ENCODE data around the gene LETM1. TPM values are rescaled to one million over a fixed set of nuclear protein-coding genes. Genes with fewer than 3 reads are reported as not detected.

Gene LETM1
- total RNA-seq, 1 experiment from 2014 or later, result 106 TPM

GRCh38 chr4:1795299-1796195, 60.4 kb downstream of the LETM1 start:
- peak; percentile 70 for DNase-seq (ENCODE audit: low spot score)

- no peak for DNase-seq (ENCODE audit: low spot score)
These were observed 61.1 kb downstream of the LETM1 start for GRCh38 chr4:1794809-1795298.

- DNase-seq (ENCODE audit: low spot score), result peak; percentile 27
These were observed 61.8 kb downstream of the LETM1 start for GRCh38 chr4:1793940-1794808.

GRCh38 chr4:1793496-1793840, 62.5 kb downstream of the LETM1 start:
- DNase-seq (ENCODE audit: low spot score), result no peak

GRCh38 chr4:1792832-1793495, 63.0 kb downstream of the LETM1 start, which contains the start of gene FGFR3:
TSS of gene FGFR3 (plus strand) at chr4:1793293. CDS start at chr4:1793935, 642 bp downstream.
- DNase-seq (ENCODE audit: low spot score), result peak; percentile 63

- DNase-seq (ENCODE audit: low spot score), result no peak
These were observed 63.7 kb downstream of the LETM1 start for GRCh38 chr4:1792158-1792831.

GRCh38 chr4:1790005-1790404, 66.0 kb downstream of the LETM1 start:
- no peak for DNase-seq (ENCODE audit: low spot score)

- no peak for DNase-seq (ENCODE audit: low spot score)
These were observed 66.4 kb downstream of the LETM1 start for GRCh38 chr4:1789552-1789951.

- no peak for DNase-seq (ENCODE audit: low spot score)
These were observed 67.5 kb downstream of the LETM1 start for GRCh38 chr4:1788254-1788973.

GRCh38 chr4:1787411-1788077, 68.4 kb downstream of the LETM1 start:
- no peak for DNase-seq (ENCODE audit: low spot score)

GRCh38 chr4:1786544-1787362, 69.2 kb downstream of the LETM1 start:
- no peak for DNase-seq (ENCODE audit: low spot score)

- DNase-seq (ENCODE audit: low spot score), result no peak
These were observed 70.4 kb downstream of the LETM1 start for GRCh38 chr4:1785592-1785991.

GRCh38 chr4:1784789-1785591, 71.0 kb downstream of the LETM1 start:
- DNase-seq (ENCODE audit: low spot score), result no peak

GRCh38 chr4:1784395-1784788, 71.6 kb downstream of the LETM1 start:
- DNase-seq (ENCODE audit: low spot score), result no peak

- DNase-seq (ENCODE audit: low spot score), result no peak
These were observed 72.0 kb downstream of the LETM1 start for GRCh38 chr4:1783970-1784369.

GRCh38 chr4:1783015-1783414, 72.9 kb downstream of the LETM1 start:
- no peak for DNase-seq (ENCODE audit: low spot score)

- DNase-seq (ENCODE audit: low spot score), result no peak
These were observed 75.5 kb downstream of the LETM1 start for GRCh38 chr4:1780435-1780834.
